ENCODE results near the gene C11orf68.

Gene C11orf68

DNA sequence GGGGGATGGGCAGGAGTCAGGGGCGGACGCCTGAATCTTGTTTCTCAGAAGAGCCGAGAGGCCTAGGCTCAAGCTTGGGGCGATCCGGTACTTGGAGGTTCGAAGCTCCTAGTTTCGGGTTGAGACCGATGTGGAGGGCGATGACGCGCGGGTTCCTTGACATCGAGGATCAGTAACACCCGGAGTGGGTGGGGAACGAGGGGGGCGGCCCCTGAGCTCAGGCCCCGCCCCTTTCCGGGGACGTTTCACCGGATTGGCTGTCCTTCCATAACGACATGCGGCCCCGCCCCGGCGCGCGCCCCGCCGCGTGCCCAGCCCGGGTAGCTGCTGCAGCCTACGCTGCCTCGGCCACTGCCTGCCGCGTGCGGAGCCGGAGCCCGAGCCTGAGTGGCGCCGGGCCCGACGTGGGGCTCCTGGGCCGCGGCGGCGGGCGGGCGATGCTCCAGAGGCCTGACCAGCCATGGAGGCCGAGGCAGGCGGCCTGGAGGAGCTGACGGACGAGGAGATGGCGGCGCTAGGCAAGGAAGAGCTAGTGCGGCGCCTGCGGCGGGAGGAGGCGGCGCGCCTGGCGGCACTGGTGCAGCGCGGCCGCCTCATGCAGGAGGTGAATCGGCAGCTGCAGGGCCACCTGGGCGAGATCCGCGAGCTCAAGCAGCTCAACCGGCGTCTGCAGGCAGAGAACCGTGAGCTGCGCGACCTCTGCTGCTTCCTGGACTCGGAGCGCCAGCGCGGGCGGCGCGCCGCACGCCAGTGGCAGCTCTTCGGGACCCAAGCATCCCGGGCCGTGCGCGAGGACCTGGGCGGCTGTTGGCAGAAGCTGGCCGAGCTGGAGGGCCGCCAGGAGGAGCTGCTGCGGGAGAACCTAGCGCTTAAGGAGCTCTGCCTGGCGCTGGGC is 28.3 kb downstream of the C11orf68 start, which contains the start of gene CCDC85B:
Gene CCDC85B, plus strand, starts transcription at position 350 of the 895 bp plus-strand sequence. Its CDS starts 111 bp downstream, at position 461.
- DNase-seq (ENCODE audit: low read depth in 2 of 2) = peak; percentile 98 to 99

DNA sequence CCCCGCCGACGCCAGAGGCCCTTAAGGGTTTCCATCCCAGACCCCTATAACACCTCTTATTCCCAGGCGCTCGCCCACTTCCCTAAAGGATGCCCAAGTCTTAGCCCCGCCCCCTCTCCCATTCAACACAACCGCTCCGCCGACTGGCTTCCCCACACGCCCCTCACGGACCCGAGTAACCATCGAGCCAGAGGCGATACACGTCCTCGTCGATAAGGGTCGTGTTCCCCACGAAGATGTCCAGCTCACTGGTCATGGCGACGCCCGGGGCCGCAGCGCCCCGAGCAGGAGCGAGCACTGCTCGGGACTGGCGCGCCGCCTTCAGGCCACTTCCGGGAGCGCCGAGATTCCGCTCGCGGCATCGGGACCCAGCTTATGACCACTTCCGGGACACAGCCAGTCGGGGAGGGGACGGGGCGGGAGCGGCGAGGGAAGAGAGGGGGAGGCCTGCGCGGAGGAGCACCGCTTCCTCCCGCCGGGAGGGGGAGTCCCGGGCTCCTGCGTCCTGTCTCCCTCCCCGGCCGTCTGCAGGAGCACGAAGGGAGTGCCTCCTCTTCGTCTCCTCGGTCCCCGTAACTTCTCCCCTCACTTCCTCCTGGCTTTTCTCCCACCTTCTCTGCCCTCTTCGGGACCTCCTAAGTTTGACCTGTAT is 30.6 kb downstream of the C11orf68 start, which contains the start of gene FIBP:
Gene FIBP, minus strand, starts transcription at position 309 of the 652 bp plus-strand sequence. Its CDS starts 53 bp downstream, at position 256.
- DNase-seq (ENCODE audit: low read depth in 2 of 2) = peak; percentile 86 to 89

DNA sequence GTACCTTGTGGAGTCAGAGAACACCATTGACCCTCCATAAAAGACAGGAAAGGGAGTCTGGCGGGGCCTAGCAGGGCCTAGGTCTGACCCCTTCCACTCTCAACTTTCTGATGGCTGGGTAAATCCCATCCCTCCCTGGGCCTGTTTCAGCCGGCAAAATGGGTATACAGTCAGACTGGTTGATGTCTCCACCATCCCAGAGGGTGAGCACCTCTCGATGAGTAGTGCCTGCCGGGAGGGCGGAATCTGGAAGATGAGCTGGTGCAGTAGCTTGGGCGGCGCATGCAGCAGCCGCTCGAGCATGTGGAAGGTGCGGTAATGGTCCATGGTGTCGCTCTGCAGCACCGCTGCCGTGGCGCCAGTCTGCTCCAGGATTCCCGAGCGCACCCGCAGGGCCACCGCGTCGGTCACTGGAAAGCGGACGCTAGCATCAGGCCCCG is 31.1 kb downstream of the C11orf68 start:
- no peak for DNase-seq (ENCODE audit: low read depth in 2 of 2)

DNA sequence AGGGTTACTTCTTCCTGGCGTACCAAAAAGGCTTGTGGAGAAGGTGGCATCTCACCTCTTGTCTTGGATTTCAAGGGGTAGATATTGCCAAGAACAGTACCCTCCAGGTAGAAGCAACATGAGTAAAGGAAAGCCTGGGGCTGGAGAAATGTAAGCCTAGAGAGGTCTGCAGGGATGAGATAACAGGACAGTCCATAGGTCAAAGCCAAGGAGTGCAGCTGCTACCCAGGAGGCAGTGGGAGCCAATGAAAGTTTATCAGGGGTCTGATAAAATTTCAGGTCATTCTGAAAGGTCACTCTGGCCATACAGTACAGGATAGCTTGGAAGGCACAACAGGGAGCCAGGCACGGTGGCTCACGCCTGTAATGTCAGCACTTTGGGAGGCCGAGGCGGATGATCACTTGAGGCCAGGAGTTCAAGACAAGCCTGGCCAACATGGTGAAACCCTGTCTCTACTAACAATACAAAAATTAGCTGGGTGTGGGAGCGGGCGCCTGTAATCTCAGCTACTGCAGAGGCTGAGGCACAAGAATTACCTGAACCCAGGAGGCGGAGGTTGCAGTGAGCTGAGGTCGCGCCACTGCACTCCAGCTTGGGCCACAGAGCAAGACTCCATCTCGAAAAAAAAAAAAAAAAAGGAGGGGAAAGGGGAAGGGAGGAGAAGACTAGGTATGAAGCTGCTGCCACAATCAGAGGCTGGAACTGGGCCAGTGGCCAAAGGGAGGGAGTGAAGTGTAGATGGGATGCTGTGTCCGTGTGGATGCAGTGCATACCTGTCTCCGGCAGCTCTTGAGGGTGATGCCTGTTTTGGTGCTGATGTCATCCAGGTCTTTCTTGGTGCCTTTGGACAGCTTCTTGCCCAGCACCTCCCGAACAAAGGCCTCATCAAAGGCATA is 31.8 kb downstream of the C11orf68 start:
- DNase-seq (ENCODE audit: low read depth in 2 of 2) = no peak

DNA sequence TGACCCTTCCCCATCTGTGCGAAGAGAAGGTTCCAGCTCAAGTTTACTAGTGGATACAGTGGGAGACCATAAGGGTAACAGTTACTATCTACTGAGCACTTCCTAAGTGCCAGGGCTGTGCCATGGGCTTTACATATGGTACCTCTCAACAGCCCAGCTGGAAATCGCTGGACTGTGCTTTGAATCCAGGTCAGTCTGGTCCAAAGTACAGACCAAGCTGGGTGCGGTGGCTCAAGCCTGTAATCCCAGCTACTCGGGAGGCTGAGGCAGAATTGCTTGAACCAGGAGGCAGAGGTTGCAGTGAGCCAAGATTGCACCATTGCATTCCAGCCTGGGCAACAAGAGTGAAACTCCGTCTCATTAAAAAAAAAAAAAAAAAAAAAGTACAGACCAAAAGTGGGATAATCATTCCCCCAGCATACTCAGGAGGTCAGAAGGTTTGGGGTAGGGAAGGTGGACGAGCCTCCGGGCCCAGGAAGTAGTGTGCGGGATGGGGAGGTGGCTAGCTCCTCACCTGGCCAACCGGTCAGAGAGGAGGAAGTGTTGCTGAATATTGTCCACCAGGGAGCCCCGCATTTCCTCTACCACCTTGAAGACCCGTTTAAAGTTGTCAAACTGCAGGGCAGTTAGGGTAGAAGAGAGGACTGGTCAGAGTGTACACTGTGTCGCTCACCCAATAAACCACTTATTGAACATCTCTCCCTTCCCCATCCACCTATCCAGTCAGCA is 32.9 kb downstream of the C11orf68 start:
- no peak for DNase-seq (ENCODE audit: low read depth in 2 of 2)

DNA sequence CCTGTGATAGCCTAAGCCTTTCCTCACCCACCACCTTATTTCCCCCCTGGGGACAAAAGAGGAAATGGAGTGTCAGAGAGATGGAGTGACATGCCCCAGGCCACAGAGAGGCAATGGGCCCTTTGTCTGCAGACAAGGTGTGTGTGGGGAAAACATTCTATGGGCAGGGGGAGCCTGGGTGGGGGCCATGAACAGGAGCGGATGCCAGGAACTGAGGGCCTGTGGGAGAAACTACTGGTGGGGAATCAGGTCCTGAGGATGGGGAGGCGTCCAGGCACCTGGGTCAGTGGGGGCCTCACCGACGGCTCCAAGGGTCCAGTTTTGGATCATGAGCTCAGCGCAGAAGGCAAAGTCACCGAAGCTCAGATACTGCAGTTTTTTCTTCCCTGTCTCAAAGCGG is 33.6 kb downstream of the C11orf68 start:
- DNase-seq (ENCODE audit: low read depth in 2 of 2) = no peak

DNA sequence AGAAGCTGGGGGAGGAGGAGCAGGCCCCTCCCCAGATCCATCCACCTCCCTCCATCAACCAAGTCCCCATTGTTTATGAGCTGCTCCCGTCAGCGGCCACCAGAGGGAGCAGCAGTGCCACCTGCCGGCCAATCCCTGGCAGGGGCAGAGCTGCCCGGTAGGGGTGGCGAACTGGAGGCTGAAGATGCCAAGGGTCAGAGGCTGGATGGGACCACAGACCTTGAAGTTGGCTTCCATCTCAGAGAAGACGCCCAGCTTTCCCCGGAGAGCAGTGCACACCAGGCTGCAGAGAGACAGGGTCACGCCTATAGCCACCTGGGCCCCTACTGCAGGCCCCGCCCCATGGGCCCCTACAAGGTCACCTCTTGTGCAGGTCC is 34.2 kb downstream of the C11orf68 start:
- peak; percentile 60 to 65 for DNase-seq (ENCODE audit: low read depth in 2 of 2)

DNA sequence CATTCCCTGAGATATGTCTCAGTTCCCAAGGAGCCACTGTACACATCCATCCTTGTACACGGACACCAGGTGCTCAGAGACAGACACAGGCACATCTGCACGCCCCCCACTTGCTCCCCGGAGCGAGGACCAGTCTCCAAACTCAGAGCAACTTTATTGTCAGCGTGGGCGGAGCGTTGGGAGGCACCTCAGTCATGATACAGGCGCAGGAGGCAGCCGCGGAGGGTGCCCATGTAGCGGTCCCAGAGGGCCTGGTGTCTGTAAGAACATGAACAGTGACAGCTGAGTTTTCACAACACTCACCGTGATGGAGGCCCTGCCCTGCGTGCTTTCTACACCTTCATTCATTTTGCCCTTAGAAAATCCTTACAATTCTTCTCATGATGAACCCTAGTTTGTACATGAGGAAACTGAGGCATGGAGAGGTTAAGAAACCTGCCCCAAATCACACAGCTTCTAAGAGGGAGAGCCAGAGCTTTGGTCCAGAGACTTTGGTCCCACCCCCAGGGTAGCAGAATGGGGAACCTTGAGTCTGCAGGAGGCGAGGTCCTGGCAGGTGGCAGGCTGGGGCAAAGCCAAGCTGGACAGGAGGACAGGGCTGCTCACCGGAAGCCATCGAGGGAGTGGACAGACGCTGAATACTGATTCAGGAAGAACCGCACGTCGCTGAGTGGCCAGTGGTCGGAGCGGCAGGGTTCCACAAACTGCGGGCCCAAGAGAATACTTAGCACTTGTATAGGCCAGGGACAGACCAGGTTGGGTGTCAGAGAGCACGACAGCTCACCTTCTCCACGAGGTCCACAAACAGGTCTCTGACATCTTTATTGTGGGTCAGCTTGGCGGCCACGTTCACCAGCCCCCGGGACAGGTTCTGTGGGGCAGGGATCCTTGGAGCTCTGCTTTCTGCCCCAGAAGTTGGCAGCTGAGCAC is 34.8 kb downstream of the C11orf68 start:
- DNase-seq (ENCODE audit: low read depth in 2 of 2) = no peak

DNA sequence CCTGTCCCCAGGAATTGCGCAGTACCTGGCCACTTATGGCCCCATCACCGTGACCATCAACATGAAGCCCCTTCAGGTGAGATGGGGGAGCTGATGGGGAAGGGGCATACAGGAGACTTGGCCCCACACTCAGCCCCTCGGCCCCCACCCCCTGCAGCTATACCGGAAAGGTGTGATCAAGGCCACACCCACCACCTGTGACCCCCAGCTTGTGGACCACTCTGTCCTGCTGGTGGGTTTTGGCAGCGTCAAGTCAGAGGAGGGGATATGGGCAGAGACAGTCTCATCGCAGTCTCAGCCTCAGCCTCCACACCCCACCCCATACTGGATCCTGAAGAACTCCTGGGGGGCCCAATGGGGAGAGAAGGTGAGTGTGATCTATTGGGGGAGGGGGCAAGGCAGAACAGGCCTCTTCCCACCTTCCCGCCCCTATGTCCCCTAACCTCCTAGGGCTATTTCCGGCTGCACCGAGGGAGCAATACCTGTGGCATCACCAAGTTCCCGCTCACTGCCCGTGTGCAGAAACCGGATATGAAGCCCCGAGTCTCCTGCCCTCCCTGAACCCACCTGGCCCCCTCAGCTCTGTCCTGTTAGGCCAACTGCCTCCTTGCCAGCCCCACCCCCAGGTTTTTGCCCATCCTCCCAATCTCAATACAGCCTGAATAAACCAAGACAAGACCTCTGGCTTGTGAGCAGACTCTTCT is 35.7 kb downstream of the C11orf68 start:
- DNase-seq (ENCODE audit: low read depth in 2 of 2) = no peak

DNA sequence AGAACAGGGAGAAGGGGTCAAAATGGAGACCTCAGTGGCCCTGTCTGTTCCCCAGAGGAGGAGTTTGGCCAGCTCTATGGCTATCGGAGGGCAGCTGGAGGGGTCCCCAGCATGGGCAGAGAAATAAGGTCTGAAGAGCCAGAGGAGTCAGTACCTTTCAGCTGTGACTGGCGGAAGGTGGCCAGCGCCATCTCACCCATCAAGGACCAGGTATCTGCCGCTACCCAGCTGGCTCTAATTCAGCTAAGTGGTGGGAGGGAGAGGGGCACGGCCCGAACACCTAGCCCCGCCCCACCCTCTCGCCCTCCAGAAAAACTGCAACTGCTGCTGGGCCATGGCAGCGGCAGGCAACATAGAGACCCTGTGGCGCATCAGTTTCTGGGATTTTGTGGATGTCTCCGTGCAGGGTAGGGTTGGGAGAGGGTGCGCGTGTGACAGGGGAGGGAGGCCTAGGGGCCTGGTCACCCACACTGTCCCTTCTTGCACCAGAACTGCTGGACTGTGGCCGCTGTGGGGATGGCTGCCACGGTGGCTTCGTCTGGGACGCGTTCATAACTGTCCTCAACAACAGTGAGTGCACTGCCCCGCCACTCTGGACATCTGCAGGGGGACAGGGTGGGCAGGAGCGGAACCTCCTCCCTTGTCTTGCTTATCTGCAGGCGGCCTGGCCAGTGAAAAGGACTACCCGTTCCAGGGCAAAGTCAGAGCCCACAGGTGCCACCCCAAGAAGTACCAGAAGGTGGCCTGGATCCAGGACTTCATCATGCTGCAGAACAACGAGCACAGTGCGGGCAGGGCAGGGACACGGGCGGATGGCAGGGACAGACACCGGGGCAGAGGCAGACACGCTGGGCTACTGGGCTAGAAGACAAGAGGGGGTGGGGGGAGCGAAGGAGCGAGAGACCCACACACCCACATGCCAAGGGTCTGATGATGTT is 36.5 kb downstream of the C11orf68 start:
- no peak for DNase-seq (ENCODE audit: low read depth in 2 of 2)

DNA sequence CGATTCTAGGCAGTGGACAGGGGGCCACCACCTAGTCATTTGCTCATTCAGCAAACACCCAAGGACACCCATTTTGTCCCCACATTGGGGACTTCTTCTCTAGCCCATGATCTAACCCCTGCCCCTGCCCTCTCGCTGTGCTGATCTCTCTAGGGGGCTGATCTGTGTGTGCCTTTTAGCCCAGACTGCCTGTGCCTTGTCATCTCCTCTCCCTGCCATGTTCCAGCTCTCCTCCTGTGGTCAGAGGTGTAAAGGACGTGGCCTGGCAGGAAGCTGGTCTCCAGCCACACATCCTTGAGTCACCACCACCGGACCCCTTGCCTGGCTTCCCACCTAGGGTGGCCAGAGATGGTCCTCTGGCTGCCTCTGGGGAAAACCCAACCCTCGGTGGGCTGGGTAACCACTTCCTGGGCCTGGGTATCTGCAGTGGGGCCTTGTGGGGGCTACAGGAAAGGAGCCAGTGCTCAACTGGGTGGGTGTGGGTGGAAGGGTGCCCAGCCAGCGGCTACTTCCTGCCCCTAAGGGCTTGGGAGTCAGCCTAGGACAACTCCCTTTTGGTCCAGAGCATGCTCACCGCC is 37.9 kb downstream of the C11orf68 start:
- DNase-seq (ENCODE audit: low read depth in 2 of 2) = no peak

DNA sequence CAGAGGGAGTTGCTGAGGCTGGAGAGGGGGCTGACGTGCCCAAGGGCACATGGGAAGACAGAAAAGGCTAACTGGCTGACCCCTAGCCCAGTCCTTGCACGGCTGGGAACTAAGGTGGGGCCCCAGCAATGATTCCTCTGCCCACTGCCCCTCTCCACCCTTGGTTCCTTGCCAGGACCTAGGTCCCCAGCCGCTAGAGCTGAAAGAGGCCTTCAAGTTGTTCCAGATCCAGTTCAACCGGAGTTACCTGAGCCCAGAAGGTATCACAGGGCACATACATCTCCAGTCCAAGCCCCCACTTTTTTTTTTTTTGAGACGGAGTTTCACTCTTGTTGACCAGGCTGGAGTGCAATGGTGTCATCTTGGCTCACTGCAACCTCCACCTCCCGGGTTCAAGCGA is 38.8 kb downstream of the C11orf68 start:
- DNase-seq (ENCODE audit: low read depth in 2 of 2) = no peak

DNA sequence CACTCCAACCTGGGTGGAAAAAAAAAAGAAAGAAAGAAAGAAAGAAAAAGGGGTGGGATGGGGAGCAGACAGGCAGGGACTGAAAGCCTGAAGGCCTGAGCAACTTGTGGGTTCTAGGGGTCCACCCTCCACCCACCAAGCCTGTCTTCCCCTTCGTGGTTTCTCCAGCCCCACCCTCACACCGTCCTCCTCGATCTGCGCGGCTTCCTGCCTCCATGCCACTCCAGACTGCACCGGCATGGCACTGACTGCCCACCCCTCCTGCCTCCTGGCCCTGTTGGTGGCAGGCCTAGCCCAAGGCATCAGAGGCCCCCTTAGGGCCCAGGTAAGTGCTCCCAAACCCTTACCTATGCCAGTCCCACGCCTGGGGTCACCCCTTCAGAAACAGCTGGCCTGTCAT is 39.2 kb downstream of the C11orf68 start, which contains the start of gene CTSW:
Gene CTSW, plus strand, starts transcription at position 221 of the 400 bp plus-strand sequence. Its CDS starts 18 bp downstream, at position 239.
- no peak for DNase-seq (ENCODE audit: low read depth in 2 of 2)

DNA sequence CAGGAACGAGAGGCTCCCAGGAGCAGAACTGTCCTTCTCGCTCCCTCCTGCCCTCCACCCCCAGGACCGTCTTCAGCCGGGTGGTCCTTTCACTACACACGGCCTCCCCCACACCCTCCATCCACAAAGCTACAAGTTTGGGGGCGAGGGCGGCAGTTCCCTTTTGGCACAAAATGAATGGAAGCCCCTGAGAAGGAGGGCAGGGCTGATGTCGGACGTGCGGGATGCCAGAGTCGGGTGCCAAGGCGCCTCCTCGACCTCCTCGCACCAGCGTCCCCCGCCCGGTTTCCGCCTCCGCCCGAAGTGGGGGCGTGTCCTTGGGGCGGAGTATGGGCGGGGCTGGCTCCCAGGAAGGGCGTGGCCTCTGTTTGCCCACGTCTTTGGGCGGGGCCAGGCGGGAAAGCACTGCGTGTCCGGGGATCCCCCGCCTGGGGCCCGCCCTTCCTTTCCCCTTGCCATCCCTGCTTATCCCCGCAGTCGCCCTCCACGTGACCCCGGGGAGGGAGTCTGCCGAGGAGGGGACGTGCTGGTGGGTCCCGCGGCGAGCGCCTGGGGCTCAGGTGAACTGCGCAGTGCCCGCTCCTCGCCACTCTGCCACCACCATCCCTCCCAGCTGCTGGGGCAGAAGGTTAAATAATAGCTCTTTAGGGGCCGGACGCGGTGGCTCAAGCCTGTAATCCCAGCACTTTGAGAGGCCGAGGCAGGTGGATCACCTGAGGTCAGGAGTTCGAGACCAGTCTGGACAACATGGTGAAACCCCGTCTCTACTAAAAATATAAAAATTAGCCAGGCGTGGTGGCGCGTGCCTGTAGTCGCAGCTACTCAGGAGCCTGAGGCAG is 45.3 kb downstream of the C11orf68 start:
- peak; percentile 96 to 98 for DNase-seq (ENCODE audit: low read depth in 2 of 2)

DNA sequence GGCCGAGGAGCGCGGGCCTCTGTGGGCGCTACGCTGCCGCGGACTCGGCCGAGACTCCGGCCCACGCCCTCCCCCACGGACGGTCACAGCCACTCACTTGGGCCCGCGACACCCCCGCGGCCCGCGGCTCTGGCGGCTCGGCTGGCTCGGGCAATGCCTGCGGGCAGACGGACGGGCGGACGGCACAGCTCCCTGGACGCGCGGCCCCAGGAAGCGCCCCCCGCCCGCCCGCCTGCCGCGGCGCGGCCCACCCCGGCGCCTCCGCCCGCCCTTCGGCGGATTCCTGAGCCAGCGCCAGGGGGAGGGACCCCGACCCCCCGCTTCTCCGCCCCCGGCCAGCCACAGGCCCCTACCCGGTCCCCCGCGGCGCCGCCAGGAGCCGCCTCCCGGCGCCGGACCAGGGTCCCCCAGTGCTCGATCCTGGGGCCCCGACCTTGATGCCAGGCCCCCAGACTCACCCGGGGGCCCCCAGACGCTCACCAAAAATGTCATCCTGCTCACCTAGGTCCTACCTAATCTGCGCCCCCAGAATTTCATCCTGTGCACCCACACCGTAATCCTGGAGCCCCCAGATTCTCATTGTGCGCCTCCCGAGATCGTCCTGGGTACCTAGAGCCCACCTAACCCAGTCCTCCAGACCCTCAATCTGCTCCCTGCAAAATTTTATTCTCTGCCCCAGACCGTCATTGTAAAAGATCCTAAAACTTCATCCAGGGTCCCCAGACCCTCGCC is 46.1 kb downstream of the C11orf68 start, which contains the start of gene EFEMP2:
Gene EFEMP2, minus strand, starts transcription at position 215 of the 732 bp plus-strand sequence. CDS start 446 bp downstream, outside the sequence.
- DNase-seq (ENCODE audit: low read depth in 2 of 2) = no peak

Measured in stimulated activated CD8-positive, alpha-beta memory T cell treated with anti-CD3 and anti-CD28 coated beads, Interleukin-7, amount 100 ng/mL, for 1 hour (primary cell).